ENCODE measurements around the gene MCM8.

DNA sequence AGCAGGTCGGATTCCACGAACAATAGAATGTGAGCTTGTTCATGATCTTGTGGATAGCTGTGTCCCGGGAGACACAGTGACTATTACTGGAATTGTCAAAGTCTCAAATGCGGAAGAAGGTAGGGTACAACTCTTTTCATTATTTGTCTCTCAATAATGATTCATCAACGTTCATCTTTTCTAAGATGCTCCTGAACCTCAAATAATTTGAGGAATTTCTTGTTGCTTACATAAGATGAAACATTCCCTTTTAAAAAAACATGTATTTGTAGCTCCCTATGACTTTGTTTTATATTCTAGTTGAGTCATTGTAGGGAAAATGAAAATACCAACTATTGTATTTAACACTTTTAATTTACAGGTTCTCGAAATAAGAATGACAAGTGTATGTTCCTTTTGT lies 17.0 kb downstream of the MCM8 start:
- no peak for TF ChIP-seq POLR2A (IDR thresholded peaks at IDR 0.05; ENCODE audit: low read depth)
- TF ChIP-seq, protein P1, sequence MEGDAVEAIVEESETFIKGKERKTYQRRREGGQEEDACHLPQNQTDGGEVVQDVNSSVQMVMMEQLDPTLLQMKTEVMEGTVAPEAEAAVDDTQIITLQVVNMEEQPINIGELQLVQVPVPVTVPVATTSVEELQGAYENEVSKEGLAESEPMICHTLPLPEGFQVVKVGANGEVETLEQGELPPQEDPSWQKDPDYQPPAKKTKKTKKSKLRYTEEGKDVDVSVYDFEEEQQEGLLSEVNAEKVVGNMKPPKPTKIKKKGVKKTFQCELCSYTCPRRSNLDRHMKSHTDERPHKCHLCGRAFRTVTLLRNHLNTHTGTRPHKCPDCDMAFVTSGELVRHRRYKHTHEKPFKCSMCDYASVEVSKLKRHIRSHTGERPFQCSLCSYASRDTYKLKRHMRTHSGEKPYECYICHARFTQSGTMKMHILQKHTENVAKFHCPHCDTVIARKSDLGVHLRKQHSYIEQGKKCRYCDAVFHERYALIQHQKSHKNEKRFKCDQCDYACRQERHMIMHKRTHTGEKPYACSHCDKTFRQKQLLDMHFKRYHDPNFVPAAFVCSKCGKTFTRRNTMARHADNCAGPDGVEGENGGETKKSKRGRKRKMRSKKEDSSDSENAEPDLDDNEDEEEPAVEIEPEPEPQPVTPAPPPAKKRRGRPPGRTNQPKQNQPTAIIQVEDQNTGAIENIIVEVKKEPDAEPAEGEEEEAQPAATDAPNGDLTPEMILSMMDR (IDR thresholded peaks at IDR 0.05) = no peak
- no peak for TF ChIP-seq EP300 (IDR thresholded peaks at IDR 0.05)
